Left lung (tissue), 10 donors: ENCODE data around the gene RAPGEF2. TPM values are rescaled to one million over a fixed set of nuclear protein-coding genes. Genes with fewer than 3 reads are reported as not detected.
"Not testable (repeated sequence)": the region's sequence is repeated elsewhere in the genome, so short reads cannot be mapped to it uniquely, and the experiment has no call there.

Experiments
- ATAC-seq: fragments of 200-7000 bp; cut with Tn5 transposase; one replicate; pipeline ENCODE4 v1.9.1; 2020; ENCODE audit warnings: moderate library complexity
- DNase-seq, 4 donors: peaks; one replicate each; pipeline ENCODE4 v3.0.0-alpha.2; 2013 to 2020
- H3K27ac ChIP-seq, 2 donors: fragments of 200-600 bp; sonication (generic) in 1 of 2; one replicate each; pipeline versions ENCODE4 v1.5.0 to v1.8.0; 2020 to 2021
- H3K27me3 ChIP-seq, 2 donors: fragments of 200-600 bp; sonication (generic) in 1 of 2; one replicate each; pipeline versions ENCODE4 v1.5.0 to v1.8.0; 2020 to 2021
- H3K36me3 ChIP-seq, 2 donors: fragments of 200-600 bp; sonication (generic) in 1 of 2; one replicate each; pipeline versions ENCODE4 v1.5.0 to v1.8.0; 2020 to 2021
- H3K4me1 ChIP-seq, 2 donors: fragments of 200-600 bp; one replicate each; pipeline ENCODE4 v1.8.0; 2021
- H3K4me3 ChIP-seq, 2 donors: fragments of 200-600 bp; sonication (generic) in 1 of 2; one replicate each; pipeline versions ENCODE4 v1.5.0 to v1.8.0; 2020 to 2021; ENCODE audit warnings: mild to moderate bottlenecking in 1 of 2
- H3K9me3 ChIP-seq, 2 donors: fragments of 200-600 bp; sonication (generic) in 1 of 2; one replicate each; pipeline versions ENCODE4 v1.5.0 to v1.8.0; 2020 to 2021
- CTCF ChIP-seq, 2 donors: fragments of 200-600 bp; sonication (generic) in 1 of 2; IDR thresholded peaks; one replicate each; pipeline versions ENCODE4 v1.5.0 to v1.8.0; 2021; ENCODE audit warnings: antibody characterized with exemption in 2 of 2
- intact Hi-C, 2 donors: fragments of 100-400 bp; cut with DNase I; formaldehyde crosslinking; loops; one replicate each; pipeline versions ENCODE4 v1.11.2 to v1.14.2; 2022
- polyA plus RNA-seq, 6 donors: library from polyadenylated mRNA; unstranded; fragments of 120-200 nt; gene quantifications; one replicate each; pipeline ENCODE4 v1.2.1, GENCODE V29; 2013; ENCODE audit not compliant: insufficient read length in 6 of 6
- total RNA-seq, 2 donors: library from RNA; stranded (reverse); fragmentation: NEBNext Ultra II Directional; extraction: Animal tissue kit (Norgen Biotek cat#: 25700); gene quantifications; one replicate each; pipeline ENCODE4 v1.2.1, GENCODE V29; 2021
- donor health status: DM: no; HTN: yes; CAD: no.
- donor health status: DM: no; HTN: no; CAD: no.

The RAPGEF2 gene
- total and polyA plus RNA-seq, 8 donors = 39.9 to 52.0 (median 45.4) TPM

- TF ChIP-seq CTCF (IDR thresholded peaks at IDR 0.05) = no peak
- Histone ChIP-seq H3K27ac (no peak overlapping the region), H3K9me3 (no peaks in the 10 kb centered on the region), H3K4me1 (peaks cover 6 to 30% of the 10 kb centered on the region in 2 donors), H3K36me3 (no peaks in the 10 kb centered on the region), H3K27me3 (no peaks in the 10 kb centered on the region), H3K4me3 (no peak overlapping the region)
- intact Hi-C loops = no loop called here
- ATAC-seq (no peak), DNase-seq (no peak)
Measured at GRCh38 chr4:159111416-159111815, 8.5 kb downstream of the RAPGEF2 start.

- ATAC-seq = not testable (repeated sequence)
Measured at GRCh38 chr4:159113366-159113765, 10.5 kb downstream of the RAPGEF2 start.

GRCh38 chr4:159116098-159116497, 13.2 kb downstream of the RAPGEF2 start:
- ATAC-seq, intact Hi-C loops, H3K36me3 ChIP-seq, DNase-seq, H3K27me3 ChIP-seq, H3K4me3 ChIP-seq, H3K27ac ChIP-seq, H3K9me3 ChIP-seq: not testable (repeated sequence)
- H3K4me1 ChIP-seq = peaks cover 0 to 12% of the 10 kb centered on the region in 2 donors

More at GRCh38 chr4:159113366-159113765, 10.5 kb downstream of the RAPGEF2 start:
- H3K27me3 ChIP-seq, intact Hi-C loops, H3K27ac ChIP-seq, H3K9me3 ChIP-seq, H3K36me3 ChIP-seq, DNase-seq, H3K4me3 ChIP-seq: not testable (repeated sequence)
- H3K4me1 ChIP-seq = peaks cover 0 to 26% of the 10 kb centered on the region in 2 donors

- not testable (repeated sequence) for H3K4me3 ChIP-seq, ATAC-seq, H3K27ac ChIP-seq
Measured at GRCh38 chr4:159116693-159117092, 13.8 kb downstream of the RAPGEF2 start.

GRCh38 chr4:159117564-159117963, 14.7 kb downstream of the RAPGEF2 start:
- Histone ChIP-seq H3K36me3 (no peaks in the 10 kb centered on the region), H3K27ac (no peak overlapping the region), H3K4me3 (no peak overlapping the region), H3K9me3 (no peaks in the 10 kb centered on the region), H3K4me1 (peaks cover 0 to 12% of the 10 kb centered on the region in 2 donors), H3K27me3 (no peaks in the 10 kb centered on the region)
- intact Hi-C loops = no loop called here
- no peak for ATAC-seq
- no peak for TF ChIP-seq CTCF (IDR thresholded peaks at IDR 0.05)
- no peak for DNase-seq

More at GRCh38 chr4:159116693-159117092, 13.8 kb downstream of the RAPGEF2 start:
- DNase-seq, H3K27me3 ChIP-seq, intact Hi-C loops, H3K9me3 ChIP-seq, H3K36me3 ChIP-seq: not testable (repeated sequence)
- peaks cover 0 to 12% of the 10 kb centered on the region in 2 donors for H3K4me1 ChIP-seq

GRCh38 chr4:159117968-159118367, 15.1 kb downstream of the RAPGEF2 start:
- H3K4me3 ChIP-seq = no peak overlapping the region
- TF ChIP-seq CTCF (IDR thresholded peaks at IDR 0.05) = no peak
- no peak overlapping the region for H3K27ac ChIP-seq
- DNase-seq (no peak), ATAC-seq (no peak)
- intact Hi-C loops = no loop called here
- H3K4me1 ChIP-seq = peaks cover 0 to 12% of the 10 kb centered on the region in 2 donors
- no peaks in the 10 kb centered on the region for H3K9me3 ChIP-seq
- H3K27me3 ChIP-seq = no peaks in the 10 kb centered on the region
- no peaks in the 10 kb centered on the region for H3K36me3 ChIP-seq

GRCh38 chr4:159121371-159121770, 18.5 kb downstream of the RAPGEF2 start:
- intact Hi-C loops = no loop called here

More at GRCh38 chr4:159121371-159121770, 18.5 kb downstream of the RAPGEF2 start:
- H3K36me3 ChIP-seq = no peaks in the 10 kb centered on the region
- DNase-seq = no peak
- H3K27ac ChIP-seq = no peak overlapping the region
- H3K9me3 ChIP-seq = no peaks in the 10 kb centered on the region
- TF ChIP-seq CTCF (IDR thresholded peaks at IDR 0.05) = no peak
- ATAC-seq = no peak
- peaks cover 0 to 30% of the 10 kb centered on the region in 2 donors for H3K4me1 ChIP-seq
- no peaks in the 10 kb centered on the region for H3K27me3 ChIP-seq
- H3K4me3 ChIP-seq = no peak overlapping the region
